Right lobe of liver (tissue), 6 donors: Measurements from ENCODE around the gene SLC36A3. TPM values are rescaled to one million over a fixed set of nuclear protein-coding genes. Genes with fewer than 3 reads are reported as not detected.
A peak's percentile ranks its signal among the peaks of the same experiment; 100 is the strongest.

Source experiments
- ATAC-seq, 4 donors: fragments of 200-7000 bp; cut with Tn5 transposase; one replicate each; pipeline ENCODE4 v1.9.1; 2020; ENCODE audit warnings: mild to moderate bottlenecking in 4 of 4, moderate library complexity in 4 of 4
- DNase-seq, 3 donors: peaks; one replicate each; pipeline ENCODE4 v3.0.0-alpha.2; 2020
- H3K27ac ChIP-seq, 3 donors: fragments of 200-600 bp; one replicate each; pipeline ENCODE4 v1.8.0; 2022
- H3K27me3 ChIP-seq, 2 donors: fragments of 200-600 bp; one replicate each; pipeline ENCODE4 v1.8.0; 2022
- H3K36me3 ChIP-seq, 4 donors: fragments of 200-600 bp; sonication (generic) in 1 of 4; one replicate each; pipeline versions ENCODE4 v1.5.1 to v1.8.0; 2017 to 2022; ENCODE audit warnings: control low read depth in 1 of 4
- H3K4me1 ChIP-seq, 4 donors: fragments of 200-600 bp; sonication (generic) in 1 of 4; one replicate each; pipeline versions ENCODE4 v1.5.1 to v1.8.0; 2017 to 2022; ENCODE audit warnings: control low read depth in 1 of 4
- H3K4me3 ChIP-seq, 3 donors: fragments of 200-600 bp; one replicate each; pipeline ENCODE4 v1.8.0; 2022
- H3K9me3 ChIP-seq, 4 donors: fragments of 200-600 bp; sonication (generic) in 1 of 4; one replicate each; pipeline versions ENCODE4 v1.5.1 to v1.8.0; 2017 to 2022; ENCODE audit warnings: control low read depth in 1 of 4
- CTCF ChIP-seq, 4 donors: fragments of 200-600 bp in 3 of 4; fragments of 450-650 bp in 1 of 4; IDR thresholded peaks; one replicate each; pipeline versions ENCODE4 v1.5.1 to v1.8.0; 2016 to 2022; ENCODE audit warnings: antibody characterized with exemption in 4 of 4, mild to moderate bottlenecking in 2 of 4
- POLR2A ChIP-seq: fragments of 450-650 bp; IDR thresholded peaks from one replicate; pipeline ENCODE4 v1.6.1; 2017; ENCODE audit warnings: antibody characterized with exemption, mild to moderate bottlenecking
- WGBS: methylation state at CpG from one replicate; pipeline ENCODE4 v1.1.6; 2018; ENCODE audit warnings: low coverage, low lambda C conversion rate; ENCODE audit not compliant: insufficient coverage; ENCODE audit errors: missing lambda C conversion rate; 5-methylcytosine and 5-hydroxymethylcytosine counted together
- intact Hi-C, 2 donors: fragments of 100-400 bp; cut with DNase I; formaldehyde crosslinking; loops; one replicate each; pipeline versions ENCODE4 v1.11.2 to v1.14.1; 2022
- total RNA-seq, 6 experiments: library from RNA; depleted of rRNA in 2 of 6; stranded (reverse); fragments of >200 nt in 2 of 6; fragmentation: NEBNext Ultra II Directional in 3 of 6; extraction: Animal tissue kit (Norgen Biotek cat#: 25700) in 3 of 6; gene quantifications; one replicate each; pipeline versions ENCODE4 v1.1.0 to v1.2.4, GENCODE V29; 2016 to 2023
- donor health status: DM: no; HTN: yes; CAD: no.
- donor health status: DM: no; HTN: no; CAD: no.
- donor health status: DM: no; HTN: no; CAD: no.
- donor health status: DM: no; HTN: yes; CAD: no.
- donor health status: DM: no; HTN: yes; CAD: no.

SLC36A3 gene
- total RNA-seq, 6 experiments from 2014 or later: not detected

GRCh38 chr5:151275803-151276202, 27.8 kb downstream of the SLC36A3 start:
- no peak for DNase-seq
- intact Hi-C loops: no loop called here
- H3K36me3 ChIP-seq: no peaks in the 10 kb centered on the region
- no peaks in the 10 kb centered on the region for H3K9me3 ChIP-seq
- no peak overlapping the region for H3K27ac ChIP-seq
- no peaks in the 10 kb centered on the region for H3K27me3 ChIP-seq
- no peak for TF ChIP-seq CTCF (IDR thresholded peaks at IDR 0.05)
- no peak for TF ChIP-seq POLR2A
- WGBS: 87% methylated on average over 2 of the region's 2 CpGs
- H3K4me1 ChIP-seq: no peaks in the 10 kb centered on the region
- no peak overlapping the region for H3K4me3 ChIP-seq
- ATAC-seq: no peak

GRCh38 chr5:151274666-151275065, 28.9 kb downstream of the SLC36A3 start:
- Histone ChIP-seq H3K4me3 (no peak overlapping the region), H3K4me1 (no peaks in the 10 kb centered on the region), H3K27me3 (no peaks in the 10 kb centered on the region), H3K9me3 (no peaks in the 10 kb centered on the region), H3K27ac (no peak overlapping the region), H3K36me3 (no peaks in the 10 kb centered on the region)
- no peak for ATAC-seq
- TF ChIP-seq CTCF (IDR thresholded peaks at IDR 0.05) (no peak), POLR2A (no peak)
- no peak for DNase-seq
- intact Hi-C loops: no loop called here

DNA sequence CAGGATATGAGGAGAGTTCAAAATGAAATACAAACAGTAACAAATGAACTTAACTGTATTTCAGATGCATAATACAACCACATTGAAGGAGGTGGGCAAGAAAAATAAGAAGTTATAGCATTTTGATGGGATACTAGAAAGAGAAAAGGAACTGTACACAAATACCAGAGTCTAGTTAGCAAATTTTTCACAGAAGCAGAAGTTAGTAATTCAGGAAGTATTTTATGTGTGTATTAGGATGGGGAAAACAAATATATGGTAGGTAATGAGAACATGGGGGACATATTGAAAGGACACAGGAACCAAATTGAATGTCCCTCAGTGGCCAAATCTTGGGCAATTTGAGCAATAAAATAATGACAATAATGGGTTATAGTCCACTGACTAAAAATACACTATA, 32.2 kb downstream of the SLC36A3 start:
- intact Hi-C loops: no loop called here
- Histone ChIP-seq H3K27me3 (no peaks in the 10 kb centered on the region), H3K4me1 (no peaks in the 10 kb centered on the region), H3K4me3 (no peak overlapping the region), H3K9me3 (no peaks in the 10 kb centered on the region), H3K27ac (no peak overlapping the region), H3K36me3 (peaks cover 0 to 20% (median 3%) of the 10 kb centered on the region in 4 donors)
- TF ChIP-seq POLR2A (no peak), CTCF (IDR thresholded peaks at IDR 0.05) (no peak)
- DNase-seq: no peak
- no peak for ATAC-seq

GRCh38 chr5:151270599-151270998, 33.0 kb downstream of the SLC36A3 start:
- WGBS: 47% methylated on average over 1 of the region's 1 CpG

More at GRCh38 chr5:151270599-151270998, 33.0 kb downstream of the SLC36A3 start:
- intact Hi-C loops: no loop called here
- H3K27ac ChIP-seq: no peak overlapping the region
- H3K36me3 ChIP-seq: peaks cover 0 to 20% (median 3%) of the 10 kb centered on the region in 4 donors
- ATAC-seq: peak in 1 of 4 donors; percentile 87
- no peak for DNase-seq
- H3K4me1 ChIP-seq: no peaks in the 10 kb centered on the region
- TF ChIP-seq CTCF (IDR thresholded peaks at IDR 0.05) (no peak), POLR2A (no peak)
- no peaks in the 10 kb centered on the region for H3K9me3 ChIP-seq
- no peaks in the 10 kb centered on the region for H3K27me3 ChIP-seq
- no peak overlapping the region for H3K4me3 ChIP-seq
